H1 (cell line): ENCODE data around the gene SMARCA5. TPM values are rescaled to one million over a fixed set of nuclear protein-coding genes. Genes with fewer than 3 reads are reported as not detected.

Experiments used
- CTCF ChIA-PET: fragments of 300-600 bp; sonication (Branson Sonifier 250); formaldehyde crosslinking; loops from one replicate; lab custom pipeline; 2021; ENCODE audit not compliant: partially characterized antibody; lab: Charles Lee
- POLR2A ChIA-PET: fragments of 300-600 bp; sonication (Branson Sonifier 250); formaldehyde crosslinking; loops from one replicate; lab custom pipeline; 2021; ENCODE audit warnings: inconsistent platforms; ENCODE audit not compliant: partially characterized antibody; lab: Charles Lee
- DNase-seq, 2 experiments: peaks; one replicate each; pipeline versions ENCODE4 v3.0.0 to v3.0.0-alpha.2; 2010 to 2022; ENCODE audit warnings: low spot score in 2 of 2, low read depth in 1 of 2, mixed read lengths in 1 of 2
- FAIRE-seq: peaks from 2 replicates; lab custom pipeline; 2011; peaks lifted over from hg19 to GRCh38; lab: Jason Lieb, UNC
- H2AFZ ChIP-seq: 2 replicates; pipeline ENCODE4 v1.8.1; 2012; ENCODE audit warnings: low read length, inconsistent platforms
- H2AK5ac ChIP-seq: 2 replicates; pipeline ENCODE4 v1.6.1; 2013; ENCODE audit warnings: low read depth, low read length
- H2BK120ac ChIP-seq: replicated peaks from 2 replicates; pipeline ENCODE3; 2013; ENCODE audit warnings: low read depth, low read length, inconsistent platforms
- H2BK12ac ChIP-seq: 2 replicates; pipeline ENCODE4 v1.6.1; 2013; ENCODE audit warnings: low read depth, low read length
- H2BK15ac ChIP-seq: 2 replicates; pipeline ENCODE4 v1.6.1; 2013; ENCODE audit warnings: low read length
- H2BK20ac ChIP-seq: 2 replicates; pipeline ENCODE4 v1.6.1; 2013; ENCODE audit warnings: low read length
- H2BK5ac ChIP-seq: 2 replicates; pipeline ENCODE4 v1.6.1; 2013; ENCODE audit warnings: low read depth, low read length
- H3K14ac ChIP-seq: 2 replicates; pipeline ENCODE4 v1.6.1; 2013; ENCODE audit warnings: inconsistent platforms; ENCODE audit not compliant: insufficient read length
- H3K18ac ChIP-seq: 2 replicates; pipeline ENCODE4 v1.6.1; 2013; ENCODE audit warnings: low read length; ENCODE audit errors: extremely low read depth
- H3K23ac ChIP-seq: 2 replicates; pipeline ENCODE4 v1.6.1; 2013; ENCODE audit warnings: inconsistent platforms; ENCODE audit not compliant: insufficient read length
- H3K23me2 ChIP-seq: 2 replicates; pipeline ENCODE4 v1.6.1; 2013; ENCODE audit warnings: low read depth, low read length
- H3K27ac ChIP-seq: 2 replicates; pipeline ENCODE4 v1.6.1; 2011; ENCODE audit warnings: low read depth, low read length, inconsistent platforms
- H3K27me3 ChIP-seq, 4 experiments: replicated peaks in 1 of 4; 1 replicate in 1 of 4; 2 replicates in 3 of 4; pipeline versions ENCODE4 v1.6.1 to v1.8.1; 2011 to 2013; ENCODE audit warnings: low read length in 3 of 4, mild to moderate bottlenecking in 3 of 4, inconsistent platforms in 2 of 4, mixed read lengths in 2 of 4, moderate library complexity in 1 of 4; ENCODE audit not compliant: control insufficient read depth in 3 of 4, insufficient read depth in 3 of 4; ENCODE audit errors: extremely low read depth in 1 of 4
- H3K36me3 ChIP-seq, 4 experiments: 2 replicates each; pipeline versions ENCODE4 v1.6.1 to v1.8.1; 2011 to 2013; ENCODE audit warnings: mild to moderate bottlenecking in 4 of 4, low read length in 3 of 4, moderate library complexity in 2 of 4, control low read depth in 1 of 4, inconsistent platforms in 1 of 4; ENCODE audit not compliant: insufficient read depth in 4 of 4, control insufficient read depth in 2 of 4
- H3K4ac ChIP-seq: replicated peaks from 2 replicates; pipeline ENCODE3; 2013; ENCODE audit warnings: low read length, low read depth, mixed read lengths, inconsistent platforms; ENCODE audit not compliant: insufficient read length
- H3K4me1 ChIP-seq, 4 experiments: replicated peaks in 1 of 4; 1 replicate in 1 of 4; 2 replicates in 3 of 4; pipeline versions ENCODE4 v1.6.1 to v1.8.1; 2011 to 2013; ENCODE audit warnings: low read length in 3 of 4, inconsistent platforms in 2 of 4, mixed read lengths in 1 of 4; ENCODE audit not compliant: insufficient read depth in 4 of 4, control insufficient read depth in 3 of 4
- H3K4me2 ChIP-seq, 2 experiments: 2 replicates each; pipeline versions ENCODE4 v1.6.1 to v1.8.1; 2011 to 2013; ENCODE audit warnings: low read depth in 2 of 2, low read length in 2 of 2, control low read depth in 1 of 2, inconsistent platforms in 1 of 2, mild to moderate bottlenecking in 1 of 2; ENCODE audit not compliant: insufficient read depth in 1 of 2
- H3K4me3 ChIP-seq, 4 experiments: fragments of 200-600, 300-600 bp in 1 of 4; sonication (generic), shearing (Covaris generic), sonication (Bioruptor Twin) in 1 of 4; 2 replicates each; pipeline versions ENCODE4 v1.5.1 to v1.8.1; 2011 to 2016; ENCODE audit warnings: low read length in 4 of 4, low read depth in 3 of 4, control low read depth in 2 of 4, inconsistent platforms in 2 of 4, mild to moderate bottlenecking in 2 of 4, mixed read lengths in 1 of 4, moderate library complexity in 1 of 4; ENCODE audit not compliant: insufficient read depth in 2 of 4; ENCODE audit errors: extremely low read depth in 1 of 4
- H3K56ac ChIP-seq: replicated peaks from 2 replicates; pipeline ENCODE3; 2013; ENCODE audit warnings: low read depth, mild to moderate bottlenecking, mixed read lengths, low read length, inconsistent platforms; ENCODE audit not compliant: insufficient read length
- H3K79me1 ChIP-seq: 2 replicates; pipeline ENCODE4 v1.6.1; 2013; ENCODE audit warnings: low read depth, low read length, control low read depth
- H3K79me2 ChIP-seq, 2 experiments: 2 replicates each; pipeline versions ENCODE4 v1.6.1 to v1.8.1; 2012 to 2013; ENCODE audit warnings: low read length in 2 of 2, mild to moderate bottlenecking in 2 of 2, inconsistent platforms in 1 of 2; ENCODE audit not compliant: insufficient read depth in 2 of 2, control insufficient read depth in 1 of 2
- H3K9ac ChIP-seq, 4 experiments: replicated peaks in 1 of 4; 1 replicate in 1 of 4; 2 replicates in 3 of 4; pipeline versions ENCODE4 v1.6.1 to v1.8.1; 2011 to 2013; ENCODE audit warnings: low read depth in 3 of 4, low read length in 3 of 4, control low read depth in 2 of 4, mild to moderate bottlenecking in 2 of 4, moderate library complexity in 2 of 4, inconsistent platforms in 1 of 4; ENCODE audit errors: extremely low read depth in 1 of 4
- H3K9me3 ChIP-seq, 2 experiments: 2 replicates each; pipeline versions ENCODE4 v1.6.1 to v1.8.1; 2012 to 2013; ENCODE audit warnings: mild to moderate bottlenecking in 2 of 2, moderate library complexity in 2 of 2, control low read depth in 1 of 2, inconsistent platforms in 1 of 2, low read depth in 1 of 2, low read length in 1 of 2, mixed read lengths in 1 of 2; ENCODE audit not compliant: insufficient read depth in 2 of 2
- H4K20me1 ChIP-seq, 2 experiments: replicated peaks in 1 of 2; 2 replicates each; pipeline versions ENCODE3 to v1.8.1; 2011 to 2013; ENCODE audit warnings: inconsistent platforms in 2 of 2, low read length in 2 of 2, mild to moderate bottlenecking in 1 of 2; ENCODE audit not compliant: insufficient read depth in 2 of 2, control insufficient read depth in 1 of 2
- H4K5ac ChIP-seq: 2 replicates; pipeline ENCODE4 v1.6.1; 2013; ENCODE audit warnings: low read length, low read depth, mixed read lengths, inconsistent platforms; ENCODE audit not compliant: insufficient read length
- H4K8ac ChIP-seq: 2 replicates; pipeline ENCODE4 v1.8.0; 2013; ENCODE audit warnings: mild to moderate bottlenecking, moderate library complexity, low read length, inconsistent platforms; ENCODE audit not compliant: insufficient read depth; ENCODE audit errors: extremely low read depth
- H4K91ac ChIP-seq: replicated peaks from 2 replicates; pipeline ENCODE3; 2013; ENCODE audit warnings: low read length, mixed read lengths, inconsistent platforms; ENCODE audit not compliant: insufficient read length
- BCL11A ChIP-seq, 2 experiments: IDR thresholded peaks; one replicate each; pipeline ENCODE4 v1.6.1; 2011; ENCODE audit warnings: low read depth in 2 of 2, low read length in 2 of 2, mild to moderate bottlenecking in 2 of 2
- CTBP2 ChIP-seq: IDR thresholded peaks from 2 replicates; pipeline ENCODE4 v1.7.0; 2011; ENCODE audit warnings: borderline replicate concordance, mild to moderate bottlenecking, moderate library complexity, mixed read lengths, low read length; ENCODE audit not compliant: insufficient read depth, insufficient read length
- EP300 ChIP-seq, 2 experiments: IDR thresholded peaks; 1 replicate in 1 of 2; 2 replicates in 1 of 2; pipeline ENCODE4 v1.6.1; 2011 to 2012; ENCODE audit warnings: low read depth in 2 of 2, low read length in 2 of 2, mild to moderate bottlenecking in 2 of 2, borderline replicate concordance in 1 of 2, inconsistent platforms in 1 of 2, moderate library complexity in 1 of 2
- NRF1 ChIP-seq: IDR thresholded peaks from 2 replicates; pipeline ENCODE4 v1.6.1; 2011; ENCODE audit warnings: mild to moderate bottlenecking, low read depth, low read length, improper control_type of control experiment
- RXRA ChIP-seq: IDR thresholded peaks from 2 replicates; pipeline ENCODE4 v1.6.1; 2011; ENCODE audit warnings: low read depth, mild to moderate bottlenecking, low read length, moderate library complexity; ENCODE audit not compliant: insufficient read depth
- SIX5 ChIP-seq: IDR thresholded peaks from 2 replicates; pipeline ENCODE4 v1.6.1; 2011; ENCODE audit warnings: mild to moderate bottlenecking, low read depth, low read length
- SP2 ChIP-seq: IDR thresholded peaks from 2 replicates; pipeline ENCODE4 v1.6.1; 2012; ENCODE audit warnings: mild to moderate bottlenecking, low read length, inconsistent platforms
- SUZ12 ChIP-seq: fragments of 200-600 bp; sonication (generic); IDR thresholded peaks from 2 replicates; pipeline ENCODE4 v1.6.1; 2012; ENCODE audit warnings: mild to moderate bottlenecking, inconsistent platforms, low read length, moderate library complexity, mixed read lengths
- TAF1 ChIP-seq: IDR thresholded peaks from 2 replicates; pipeline ENCODE4 v1.6.1; 2011; ENCODE audit warnings: mild to moderate bottlenecking, low read depth, low read length
- TAF7 ChIP-seq: optimal IDR thresholded peaks from 2 replicates; pipeline ENCODE3; 2011; ENCODE audit warnings: low read depth, mild to moderate bottlenecking, inconsistent platforms, low read length, moderate library complexity, borderline replicate concordance
- WGBS, 2 experiments: shearing (Covaris generic) in 1 of 2; methylation state at CpG; one replicate each; pipeline versions ENCODE4 v1.1.6 to v1.1.7; 2013 to 2015; ENCODE audit warnings: low lambda C conversion rate in 2 of 2, mixed read lengths in 2 of 2, inconsistent platforms in 1 of 2, low coverage in 1 of 2, missing lambda C conversion rate in 1 of 2; ENCODE audit not compliant: insufficient replicate concordance in 2 of 2, insufficient coverage in 1 of 2, insufficient read length in 1 of 2; ENCODE audit errors: extremely low coverage in 1 of 2, missing lambda C conversion rate in 1 of 2; 5-methylcytosine and 5-hydroxymethylcytosine counted together
- polyA plus RNA-seq, 7 experiments: library from polyadenylated mRNA; depleted of rRNA in 3 of 7; stranded (reverse) in 5 of 7; unstranded in 2 of 7; fragments of >200 nt in 5 of 7; fragments of 200-250 nt in 2 of 7; gene quantifications; 1 replicate in 5 of 7; 2 replicates in 1 of 7; 4 replicates in 1 of 7; pipeline versions ENCODE4 v1.2.1 to v1.2.3, GENCODE V29; 2011 to 2013; ENCODE audit warnings: missing spikeins in 2 of 7, mixed read lengths in 2 of 7
- total RNA-seq: library from RNA; stranded (reverse); fragmentation: NEBNext Ultra II Directional; extraction: Animal tissue kit (Norgen Biotek cat#: 25700); gene quantifications from 2 replicates; pipeline ENCODE4 v1.2.1, GENCODE V29; 2021

SMARCA5 gene
- total and polyA plus RNA-seq, 2 of the 8 experiments (the other 6 are each of a cell fraction or from before 2014, with no cell fraction given), result 13.9 to 112 TPM

DNA sequence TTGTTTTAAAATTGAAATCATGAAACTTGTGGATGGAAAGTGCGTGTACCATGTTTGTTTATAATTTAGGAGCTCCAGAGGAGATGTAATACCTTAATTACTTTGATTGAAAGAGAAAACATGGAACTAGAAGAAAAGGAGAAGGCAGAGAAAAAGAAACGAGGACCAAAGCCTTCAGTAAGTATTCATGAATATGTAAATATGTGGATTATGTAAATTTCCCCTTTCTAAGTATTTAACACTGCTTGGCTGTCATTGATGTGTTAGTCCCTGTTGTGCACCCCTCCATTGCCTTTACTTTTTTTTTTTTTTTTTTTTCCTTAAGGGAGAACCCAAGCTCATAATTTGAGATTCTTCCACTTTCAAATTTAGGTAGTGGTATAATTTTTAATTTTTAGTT, 36.4 kb downstream of the SMARCA5 start:
- no peak overlapping the region for H2BK12ac ChIP-seq
- peaks cover 0 to 6% of the 10 kb centered on the region in 2 experiments; a peak in 2 of 4 replicates for H3K79me2 ChIP-seq
- H3K9me3 ChIP-seq, result no peaks in the 10 kb centered on the region
- H4K91ac ChIP-seq, result no peak overlapping the region
- no peak overlapping the region for H2BK5ac ChIP-seq
- ChIA-PET POLR2A (no interaction called here), CTCF (interaction anchor here (1.9 kb wide), 1 partner anchor 10 kb away, joined by 5 read pairs; no protein-coding TSS in a partner anchor)
- H3K4ac ChIP-seq, result no peak overlapping the region
- H3K27me3 ChIP-seq, result no peaks in the 10 kb centered on the region
- no peak overlapping the region for H2BK120ac ChIP-seq
- H4K20me1 ChIP-seq, result peaks cover 0 to 4% of the 10 kb centered on the region in 2 experiments
- no peak overlapping the region for H2BK20ac ChIP-seq
- no peak overlapping the region for H2AFZ ChIP-seq
- H3K4me2 ChIP-seq, result no peak overlapping the region
- H3K14ac ChIP-seq, result no peak overlapping the region
- no peak overlapping the region for H2BK15ac ChIP-seq
- TF ChIP-seq SP2 (no peak), CTBP2 (no peak), SIX5 (no peak), RXRA (no peak), TAF1 (no peak), SUZ12 (no peak), TAF7 (no peak), NRF1 (no peak), EP300 (IDR thresholded peaks at IDR 0.05; ENCODE audit: borderline replicate concordance in 1 of 2, low read depth in 2 of 2, low read length in 2 of 2) (no peak), BCL11A (IDR thresholded peaks at IDR 0.05; ENCODE audit: low read depth in 2 of 2, low read length in 2 of 2) (no peak)
- TF ChIP-seq, all 59 proteins: peak for 0
- Histone ChIP-seq H3K27ac (no peak overlapping the region), H3K4me3 (no peak overlapping the region), H4K5ac (no peak overlapping the region), H3K23me2 (no peaks in the 10 kb centered on the region), H3K18ac (no peak overlapping the region), H3K4me1 (no peaks in the 10 kb centered on the region), H3K9ac (no peak overlapping the region), H2AK5ac (no peak overlapping the region), H3K56ac (no peak overlapping the region), H3K23ac (no peak overlapping the region), H3K79me1 (no peaks in the 10 kb centered on the region), H4K8ac (no peak overlapping the region), H3K36me3 (peaks cover 14 to 89% (median 34%) of the 10 kb centered on the region in 4 experiments)
- no peak for FAIRE-seq
- DNase-seq, result no peak
- 98% methylated on average over 2 of the region's 2 CpGs; no CpG with 5 or more reads in 1 of the 2 experiments for WGBS, 2 experiments
